Measurements from ENCODE around the gene POFUT2.
A peak's percentile ranks its signal among the peaks of the same experiment; 100 is the strongest.

Gene POFUT2

GRCh38 chr21:45287438-45288391, at the start of gene POFUT2:
TSS of gene POFUT2 (minus strand) at chr21:45287895. CDS start at chr21:45287871, 24 bp downstream.
- peak within 1 kb of the TSS; percentile 56 for H3K4me3 ChIP-seq (ENCODE audit: control insufficient read depth, low read depth, low read length)
- peak; percentile 71 for DNase-seq (ENCODE audit: low read depth)
- TF ChIP-seq CTCF (IDR thresholded peaks at IDR 0.05; ENCODE audit: control insufficient read depth, insufficient read depth, low read depth, low read length, missing control alignments): no peak

- TF ChIP-seq CTCF (IDR thresholded peaks at IDR 0.05; ENCODE audit: control insufficient read depth, insufficient read depth, low read depth, low read length, missing control alignments): no peak
- no peak for DNase-seq (ENCODE audit: low read depth)
These were observed 49.2 kb upstream of the POFUT2 start for GRCh38 chr21:45336870-45337269.

GRCh38 chr21:45336535-45336810, 48.8 kb upstream of the POFUT2 start:
- DNase-seq (ENCODE audit: low read depth): no peak
- H3K4me3 ChIP-seq (ENCODE audit: control insufficient read depth, low read depth, low read length): no peak overlapping the region
- TF ChIP-seq CTCF (IDR thresholded peaks at IDR 0.05; ENCODE audit: control insufficient read depth, insufficient read depth, low read depth, low read length, missing control alignments): no peak

More at GRCh38 chr21:45336870-45337269, 49.2 kb upstream of the POFUT2 start:
- no peak overlapping the region for H3K4me3 ChIP-seq (ENCODE audit: control insufficient read depth, low read depth, low read length)

GRCh38 chr21:45335761-45336534, 48.3 kb upstream of the POFUT2 start:
- DNase-seq (ENCODE audit: low read depth): no peak
- no peak overlapping the region for H3K4me3 ChIP-seq (ENCODE audit: control insufficient read depth, low read depth, low read length)
- no peak for TF ChIP-seq CTCF (IDR thresholded peaks at IDR 0.05; ENCODE audit: control insufficient read depth, insufficient read depth, low read depth, low read length, missing control alignments)

- no peak for DNase-seq (ENCODE audit: low read depth)
- no peak overlapping the region for H3K4me3 ChIP-seq (ENCODE audit: control insufficient read depth, low read depth, low read length)
- TF ChIP-seq CTCF (IDR thresholded peaks at IDR 0.05; ENCODE audit: control insufficient read depth, insufficient read depth, low read depth, low read length, missing control alignments): no peak
These were observed 47.6 kb upstream of the POFUT2 start for GRCh38 chr21:45335151-45335760.

- no peak for DNase-seq (ENCODE audit: low read depth)
- no peak overlapping the region for H3K4me3 ChIP-seq (ENCODE audit: control insufficient read depth, low read depth, low read length)
- TF ChIP-seq CTCF (IDR thresholded peaks at IDR 0.05; ENCODE audit: control insufficient read depth, insufficient read depth, low read depth, low read length, missing control alignments): no peak
These were observed 46.9 kb upstream of the POFUT2 start for GRCh38 chr21:45334591-45335081.
